DOHH2 (cell line): Measurements from ENCODE around the gene VPS4B.
"Not testable (repeated sequence)": the region's sequence is repeated elsewhere in the genome, so short reads cannot be mapped to it uniquely, and the experiment has no call there.

Source experiments
- CTCF ChIP-seq: fragments of 200-600 bp; sonication (generic); IDR thresholded peaks from one replicate; pipeline ENCODE4 v1.5.1; 2014; ENCODE audit warnings: antibody characterized with exemption, mild to moderate bottlenecking, low read depth, low read length; ENCODE audit not compliant: poor library complexity, severe bottlenecking
- EZH2phosphoT487 ChIP-seq: fragments of 200-600 bp; sonication (generic); IDR thresholded peaks from 2 replicates; pipeline ENCODE4 v1.6.1; 2017; ENCODE audit warnings: borderline replicate concordance, mild to moderate bottlenecking, antibody characterized with exemption, low read length, moderate library complexity, mixed read lengths

GRCh38 chr18:63363420-63363819 lies 58.9 kb downstream of the VPS4B start:
- not testable (repeated sequence) for TF ChIP-seq CTCF, EZH2phosphoT487
